HAP-1 (cell line): Measurements from ENCODE around the gene ZG16B.

Experiments used
- DNase-seq, 2 experiments: peaks; one replicate each; pipeline ENCODE4 v3.0.0-alpha.2; 2016 to 2020; ENCODE audit warnings: low spot score in 2 of 2
- H3K27me3 ChIP-seq: fragments of 250-450 bp; sonication (Bioruptor Pico); 2 replicates; pipeline ENCODE4 v1.5.1; 2020; ENCODE audit warnings: low read depth, mild to moderate bottlenecking, moderate library complexity
- H3K36me3 ChIP-seq: fragments of 250-450 bp; sonication (Bioruptor Pico); replicated peaks from 2 replicates; pipeline ENCODE4 v1.5.1; 2020; ENCODE audit warnings: mild to moderate bottlenecking
- H3K4me1 ChIP-seq: fragments of 250-450 bp; sonication (Bioruptor Pico); 2 replicates; pipeline ENCODE4 v1.5.1; 2020; ENCODE audit warnings: mild to moderate bottlenecking
- H3K4me3 ChIP-seq: fragments of 250-450 bp; sonication (Bioruptor Pico); 2 replicates; pipeline ENCODE4 v1.5.1; 2020; ENCODE audit warnings: mild to moderate bottlenecking, moderate library complexity
- H3K9me3 ChIP-seq: fragments of 250-450 bp; sonication (Bioruptor Pico); 2 replicates; pipeline ENCODE4 v1.5.1; 2020; ENCODE audit warnings: mild to moderate bottlenecking, moderate library complexity
- in situ Hi-C: fragments of 300-500 bp; cut with MboI; formaldehyde crosslinking; loops from 3 replicates; pipeline ENCODE4 v1.14.3; 2020; ENCODE audit warnings: low sequenced_read_pairs, inconsistent platforms, mixed read lengths

Gene ZG16B

GRCh38 chr16:2792940-2793339 lies 37.2 kb upstream of the ZG16B start:
- Histone ChIP-seq H3K27me3 (peaks cover 7% of the 10 kb centered on the region; the same call in 1 of the 2 replicates), H3K4me3 (no peak overlapping the region), H3K9me3 (no peaks in the 10 kb centered on the region), H3K36me3 (no peaks in the 10 kb centered on the region), H3K4me1 (peaks cover 9% of the 10 kb centered on the region)
- DNase-seq: no peak
- in situ Hi-C loops: no loop called here

DNA sequence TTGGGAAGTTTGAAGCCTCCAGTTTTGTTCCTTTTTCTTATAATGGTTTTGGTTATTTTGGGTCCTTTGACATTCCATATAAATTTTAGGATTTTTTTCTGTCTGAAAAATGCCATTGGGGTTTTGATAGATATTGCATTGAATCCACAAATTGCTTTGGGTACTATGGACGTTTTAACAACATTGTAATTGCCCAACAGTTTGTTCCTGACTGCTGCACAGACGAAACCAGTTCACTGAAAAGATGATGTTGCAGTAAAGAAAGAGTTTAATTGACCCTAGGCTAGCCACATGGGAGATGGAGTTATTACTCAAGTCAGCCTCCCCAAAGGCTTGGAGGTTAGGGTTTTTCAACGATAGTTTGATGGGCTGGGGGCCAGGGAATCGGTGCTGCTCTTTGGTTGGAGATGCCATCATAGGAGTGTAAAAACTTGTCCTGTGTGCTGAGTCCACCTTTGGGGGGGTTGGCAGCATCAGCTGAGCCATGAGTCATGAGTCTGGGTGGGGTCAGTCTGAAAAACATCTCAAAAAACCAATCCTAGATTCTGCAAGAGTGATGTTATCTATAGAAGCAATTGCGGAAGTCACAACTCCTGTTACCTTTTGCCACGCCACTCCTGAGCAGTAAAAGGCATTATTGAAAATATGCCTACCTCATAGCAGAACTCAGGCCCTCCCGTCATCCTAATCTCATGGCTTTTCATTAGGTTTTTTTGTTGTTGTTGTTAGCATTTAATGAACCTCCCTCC lies 34.5 kb upstream of the ZG16B start:
- Histone ChIP-seq H3K4me1 (peaks cover 9% of the 10 kb centered on the region), H3K36me3 (no peaks in the 10 kb centered on the region), H3K27me3 (no peaks in the 10 kb centered on the region), H3K4me3 (no peak overlapping the region), H3K9me3 (no peaks in the 10 kb centered on the region)
- DNase-seq: no peak
- in situ Hi-C loops: no loop called here

DNA sequence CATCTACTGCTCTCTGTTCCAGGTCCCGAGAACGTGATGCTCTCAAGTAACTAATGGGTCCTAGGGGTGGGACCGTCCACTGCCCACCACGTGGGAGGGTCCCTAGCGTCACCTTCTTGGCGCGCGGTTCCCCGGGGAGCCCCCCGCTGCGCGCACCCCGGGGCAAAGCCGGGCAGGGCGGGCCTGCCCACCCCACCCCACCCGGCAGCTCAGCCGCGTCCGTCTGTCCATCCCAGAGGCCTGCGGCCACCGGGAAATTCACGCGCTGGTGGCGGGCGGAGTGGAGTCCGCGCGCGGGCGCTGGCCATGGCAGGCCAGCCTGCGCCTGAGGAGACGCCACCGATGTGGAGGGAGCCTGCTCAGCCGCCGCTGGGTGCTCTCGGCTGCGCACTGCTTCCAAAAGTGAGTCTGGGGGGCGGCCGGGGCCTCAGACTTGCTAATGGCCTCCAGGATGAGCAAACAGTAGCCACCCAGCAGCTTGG lies 31.3 kb upstream of the ZG16B start:
- H3K27me3 ChIP-seq: no peaks in the 10 kb centered on the region
- peaks cover 9% of the 10 kb centered on the region for H3K4me1 ChIP-seq
- no peaks in the 10 kb centered on the region for H3K36me3 ChIP-seq
- in situ Hi-C loops: no loop called here
- no peak for DNase-seq
- peaks cover 6% of the 10 kb centered on the region; the same call in 1 of the 2 replicates for H3K9me3 ChIP-seq
- no peak overlapping the region for H3K4me3 ChIP-seq

DNA sequence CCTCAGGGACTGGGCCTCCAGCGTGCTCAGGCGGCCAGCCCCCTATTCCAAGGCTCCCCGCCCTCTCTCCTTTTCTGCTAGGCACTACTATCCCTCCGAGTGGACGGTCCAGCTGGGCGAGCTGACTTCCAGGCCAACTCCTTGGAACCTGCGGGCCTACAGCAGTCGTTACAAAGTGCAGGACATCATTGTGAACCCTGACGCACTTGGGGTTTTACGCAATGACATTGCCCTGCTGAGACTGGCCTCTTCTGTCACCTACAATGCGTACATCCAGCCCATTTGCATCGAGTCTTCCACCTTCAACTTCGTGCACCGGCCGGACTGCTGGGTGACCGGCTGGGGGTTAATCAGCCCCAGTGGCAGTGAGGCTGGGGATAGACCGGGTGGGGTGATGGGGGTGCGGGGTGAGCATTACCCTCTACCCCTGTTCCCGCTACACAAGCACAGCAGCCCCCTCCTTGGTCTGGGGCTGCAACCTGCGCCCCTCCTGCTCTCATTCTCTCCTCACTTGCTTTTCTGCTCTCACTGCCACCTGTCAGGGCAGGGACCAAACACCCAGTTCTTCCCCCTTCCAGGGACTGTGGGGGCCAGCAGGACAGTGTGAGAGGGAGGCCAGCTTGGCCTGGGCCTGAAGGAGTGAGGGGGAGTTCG lies 30.8 kb upstream of the ZG16B start:
- Histone ChIP-seq H3K4me3 (no peak overlapping the region), H3K36me3 (no peaks in the 10 kb centered on the region), H3K27me3 (no peaks in the 10 kb centered on the region), H3K9me3 (peaks cover 6% of the 10 kb centered on the region; the same call in 1 of the 2 replicates), H3K4me1 (peaks cover 6% of the 10 kb centered on the region)
- in situ Hi-C loops: no loop called here
- DNase-seq: no peak

- in situ Hi-C loops: no loop called here
- Histone ChIP-seq H3K27me3 (no peaks in the 10 kb centered on the region), H3K9me3 (peaks cover 6% of the 10 kb centered on the region; the same call in 1 of the 2 replicates), H3K4me3 (no peak overlapping the region), H3K36me3 (no peaks in the 10 kb centered on the region), H3K4me1 (peaks cover under 1% of the 10 kb centered on the region)
- no peak for DNase-seq
Measured at GRCh38 chr16:2799859-2800226, 30.3 kb upstream of the ZG16B start.

GRCh38 chr16:2803545-2804195 lies 26.4 kb upstream of the ZG16B start:
- H3K36me3 ChIP-seq: no peaks in the 10 kb centered on the region
- no peak overlapping the region for H3K4me3 ChIP-seq
- no peak for DNase-seq
- in situ Hi-C loops: no loop called here
- no peaks in the 10 kb centered on the region for H3K4me1 ChIP-seq
- H3K27me3 ChIP-seq: no peaks in the 10 kb centered on the region
- H3K9me3 ChIP-seq: peaks cover 6% of the 10 kb centered on the region; the same call in 1 of the 2 replicates

GRCh38 chr16:2804728-2805127 lies 25.4 kb upstream of the ZG16B start:
- Histone ChIP-seq H3K4me1 (no peaks in the 10 kb centered on the region), H3K4me3 (no peak overlapping the region), H3K36me3 (no peaks in the 10 kb centered on the region), H3K9me3 (peaks cover 6% of the 10 kb centered on the region; the same call in 1 of the 2 replicates), H3K27me3 (0 out of 2 replicates have a peak, but pooled peaks cover 5% of the 10 kb centered on the region)
- in situ Hi-C loops: no loop called here
- DNase-seq: no peak

- H3K9me3 ChIP-seq: peaks cover 6% of the 10 kb centered on the region; the same call in 1 of the 2 replicates
- 0 out of 2 replicates have a peak, but pooled peaks cover 5% of the 10 kb centered on the region for H3K27me3 ChIP-seq
- H3K4me3 ChIP-seq: no peak overlapping the region
- no peaks in the 10 kb centered on the region for H3K36me3 ChIP-seq
- no peaks in the 10 kb centered on the region for H3K4me1 ChIP-seq
- in situ Hi-C loops: no loop called here
- DNase-seq: no peak
Measured at GRCh38 chr16:2806286-2806685, 23.8 kb upstream of the ZG16B start.

DNA sequence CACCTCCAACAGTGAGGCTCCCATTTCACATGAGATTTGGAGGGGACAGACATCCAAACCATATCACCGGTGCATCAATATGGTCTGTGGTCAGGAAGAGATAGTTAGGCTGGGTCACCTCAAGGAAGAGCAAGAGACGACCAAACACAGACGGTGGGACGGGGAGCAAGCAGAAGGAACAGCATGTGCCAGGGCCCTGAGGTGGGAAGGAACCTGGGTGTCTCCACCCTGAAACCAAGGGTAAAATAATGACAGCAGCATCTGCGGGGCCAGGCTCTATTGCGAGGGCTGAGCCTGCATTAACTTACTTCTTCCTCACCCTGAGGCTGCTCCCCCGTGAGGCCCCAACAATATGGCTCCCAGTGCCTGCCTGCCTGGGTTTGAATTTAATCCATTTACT lies 21.9 kb upstream of the ZG16B start:
- in situ Hi-C loops: no loop called here
- Histone ChIP-seq H3K4me1 (no peaks in the 10 kb centered on the region), H3K27me3 (peaks cover 10% of the 10 kb centered on the region), H3K9me3 (peaks cover 2% of the 10 kb centered on the region; the same call in 1 of the 2 replicates), H3K36me3 (no peaks in the 10 kb centered on the region), H3K4me3 (no peak overlapping the region)
- no peak for DNase-seq

DNA sequence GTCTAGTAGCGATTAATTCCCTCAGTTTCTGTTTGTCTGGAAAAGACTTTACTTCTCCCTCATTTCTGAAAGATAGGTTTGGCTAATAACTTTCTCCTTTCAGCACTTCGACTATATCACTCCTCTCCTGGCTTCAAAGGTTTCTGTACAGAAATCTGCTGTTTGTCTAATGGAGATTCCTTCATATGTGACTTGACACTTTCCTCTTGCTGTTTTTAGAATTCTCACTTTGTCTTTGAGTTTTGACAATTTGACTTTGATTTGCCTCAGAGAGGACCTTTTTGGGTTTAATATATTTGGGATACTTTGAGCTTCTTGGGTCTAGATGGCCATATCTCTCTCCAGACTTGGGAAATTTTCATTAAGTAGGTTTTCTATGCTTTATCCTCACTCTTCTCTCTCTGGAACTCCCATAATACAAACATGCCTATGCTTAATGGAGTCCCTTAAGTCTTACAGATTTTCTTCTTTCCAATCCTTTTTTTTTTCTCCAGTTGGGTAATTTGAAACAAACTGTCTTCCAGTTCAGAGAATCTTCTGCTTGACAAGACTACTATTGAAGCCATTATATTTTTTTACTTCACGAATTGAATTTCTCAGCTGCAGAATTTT lies 20.8 kb upstream of the ZG16B start:
- no peak overlapping the region for H3K4me3 ChIP-seq
- no peak for DNase-seq
- H3K9me3 ChIP-seq: no peaks in the 10 kb centered on the region
- no peaks in the 10 kb centered on the region for H3K4me1 ChIP-seq
- H3K27me3 ChIP-seq: peaks cover 10% of the 10 kb centered on the region
- in situ Hi-C loops: no loop called here
- H3K36me3 ChIP-seq: no peaks in the 10 kb centered on the region

GRCh38 chr16:2810651-2811050 lies 19.5 kb upstream of the ZG16B start:
- Histone ChIP-seq H3K4me3 (no peak overlapping the region), H3K36me3 (no peaks in the 10 kb centered on the region), H3K9me3 (no peaks in the 10 kb centered on the region), H3K27me3 (peaks cover 10% of the 10 kb centered on the region), H3K4me1 (no peaks in the 10 kb centered on the region)
- no peak for DNase-seq
- in situ Hi-C loops: no loop called here

DNA sequence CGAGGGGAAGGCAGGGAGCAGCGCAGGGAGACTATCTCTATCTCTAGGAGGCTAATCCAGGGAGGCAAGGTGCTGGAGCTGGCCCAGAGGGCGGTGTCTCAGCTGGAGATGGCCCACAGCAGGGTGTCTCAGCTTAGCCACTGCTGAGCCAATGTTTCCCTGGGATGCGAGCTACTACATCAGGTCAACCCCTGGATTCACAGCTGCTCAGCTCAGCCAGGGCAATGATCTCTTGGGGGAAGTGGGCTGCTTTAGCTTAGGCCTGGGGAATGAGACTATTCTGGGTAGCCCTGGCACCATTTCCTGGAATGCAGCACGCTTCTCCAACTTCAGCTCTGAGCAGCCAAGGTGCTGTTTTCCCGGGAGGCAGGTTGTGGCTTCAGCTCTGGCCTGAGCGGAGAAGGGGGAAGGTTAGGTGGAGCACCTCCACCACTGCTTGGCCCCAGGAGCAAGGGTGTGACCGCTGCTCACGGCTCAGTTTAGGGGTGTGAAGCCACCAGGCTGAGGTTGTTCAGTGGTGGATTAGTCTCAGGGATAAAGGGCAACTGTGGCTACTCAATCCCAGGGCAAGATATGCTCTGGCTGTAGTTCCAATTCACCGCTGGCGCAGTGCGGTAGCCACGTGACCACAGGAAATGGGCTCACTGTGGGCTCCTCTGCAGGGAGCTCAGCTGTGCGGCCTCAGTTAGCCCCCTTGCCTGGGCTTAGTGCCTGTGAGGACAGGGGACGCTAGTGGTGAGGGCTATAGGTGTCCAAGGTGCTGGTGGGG lies 18.2 kb upstream of the ZG16B start:
- in situ Hi-C loops: no loop called here

DNA sequence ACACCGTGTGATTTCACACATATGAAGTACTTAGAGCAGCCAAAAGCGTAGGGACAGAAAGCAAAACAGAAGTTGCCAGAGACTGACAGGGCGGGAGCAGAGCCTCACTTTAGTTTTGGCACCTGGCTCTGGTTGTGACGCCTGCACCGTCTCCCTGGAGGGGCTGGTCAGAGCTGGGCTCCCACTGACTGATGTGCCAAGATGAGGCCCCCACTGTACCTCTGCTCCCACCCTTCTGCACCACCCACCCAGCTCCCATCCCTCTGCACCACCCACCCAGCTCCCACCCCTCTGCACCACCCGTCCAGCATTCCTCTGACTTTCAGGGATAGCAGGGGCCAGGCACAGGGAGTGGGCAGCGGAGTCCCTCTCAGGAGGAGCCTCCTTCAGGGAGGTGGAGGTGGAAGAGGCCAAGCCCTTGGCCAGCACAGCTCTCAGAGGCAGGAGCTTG lies 16.3 kb upstream of the ZG16B start:
- in situ Hi-C loops: no loop called here
- Histone ChIP-seq H3K9me3 (no peaks in the 10 kb centered on the region), H3K4me1 (no peaks in the 10 kb centered on the region), H3K4me3 (no peak overlapping the region), H3K36me3 (no peaks in the 10 kb centered on the region), H3K27me3 (peaks cover 10% of the 10 kb centered on the region)
- DNase-seq: no peak

More for the DNA sequence above, 18.2 kb upstream of the ZG16B start:
- H3K9me3 ChIP-seq: no peaks in the 10 kb centered on the region
- no peaks in the 10 kb centered on the region for H3K4me1 ChIP-seq
- no peak for DNase-seq
- H3K27me3 ChIP-seq: peaks cover 10% of the 10 kb centered on the region
- H3K36me3 ChIP-seq: no peaks in the 10 kb centered on the region
- no peak overlapping the region for H3K4me3 ChIP-seq
